Fibroblast of skin of left biceps (primary cell): ENCODE data around the gene BCAR3.
"Not testable (repeated sequence)": the region's sequence is repeated elsewhere in the genome, so short reads cannot be mapped to it uniquely, and the experiment has no call there.

ENCODE experiments used
- DNase-seq, 2 experiments: peaks; one replicate each; pipeline ENCODE4 v3.0.0-alpha.2; 2013; ENCODE audit warnings: low read depth in 2 of 2

BCAR3 gene

DNA sequence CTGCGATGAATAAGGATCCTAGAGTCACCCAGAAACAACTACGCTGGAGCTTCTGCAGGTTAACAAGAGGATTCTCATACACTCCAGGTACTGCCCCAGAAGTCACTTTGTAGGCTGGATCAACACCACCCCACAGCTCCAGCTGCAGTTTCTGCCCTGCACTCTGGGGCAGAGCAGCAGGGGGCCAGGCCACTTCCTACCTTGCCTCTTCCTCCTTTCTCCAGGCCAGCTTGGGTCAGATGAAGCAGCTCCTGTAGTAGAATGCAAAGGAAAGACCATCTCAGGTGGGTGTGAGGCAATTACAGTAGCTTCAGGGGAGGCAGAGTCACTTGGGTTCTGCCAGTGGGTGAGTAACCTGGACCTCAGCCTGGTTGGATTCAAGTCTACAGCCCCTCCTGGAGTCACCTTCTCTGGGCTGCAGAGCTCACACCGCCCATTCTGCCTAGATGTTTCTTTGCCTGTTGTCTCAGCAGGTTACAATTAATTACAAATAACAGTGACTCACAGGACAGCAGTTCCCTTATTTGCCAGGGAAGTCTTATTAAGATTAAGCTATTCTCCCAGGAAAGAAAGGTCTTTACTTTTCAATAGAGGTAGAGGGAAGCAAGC is 24.4 kb upstream of the BCAR3 start:
- DNase-seq, result no peak

DNA sequence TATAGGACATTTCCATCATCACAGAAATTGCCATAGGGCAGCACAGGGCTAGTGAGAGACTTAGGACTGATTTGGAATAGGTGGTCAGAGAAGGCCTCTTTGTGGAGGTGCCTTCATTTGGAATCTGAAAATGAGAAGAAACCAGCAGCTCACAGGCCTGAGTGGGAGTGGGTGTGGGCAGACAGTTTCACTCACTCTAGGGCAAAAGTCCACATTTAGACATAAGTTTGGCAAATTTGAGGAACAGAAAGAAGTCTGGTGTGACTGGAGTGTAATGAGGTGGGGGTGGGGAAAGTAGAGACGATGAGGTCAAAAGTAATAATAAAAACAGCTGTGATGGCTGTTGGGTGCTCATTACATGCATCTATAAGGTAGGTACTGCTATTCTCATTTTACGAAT is 22.4 kb upstream of the BCAR3 start:
- DNase-seq, result no peak

DNA sequence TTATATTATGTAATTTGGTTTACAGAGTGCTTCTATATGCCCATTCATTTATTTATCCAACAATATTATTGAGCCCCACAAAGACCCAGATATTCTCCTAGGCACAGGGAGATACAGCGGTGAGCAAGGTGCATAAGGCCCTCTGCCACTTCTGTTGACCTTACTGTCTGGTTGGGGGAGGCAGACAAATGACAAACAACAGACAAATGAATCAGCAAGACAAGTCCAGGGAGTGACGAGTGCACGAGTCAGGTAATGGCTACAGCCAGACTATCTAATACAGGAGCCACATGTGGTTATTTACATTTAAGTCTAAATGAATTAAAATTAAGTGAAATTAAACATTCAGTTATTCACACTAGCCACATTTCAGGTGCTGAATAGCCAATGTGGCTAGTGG is 22.0 kb upstream of the BCAR3 start:
- DNase-seq, result no peak

DNA sequence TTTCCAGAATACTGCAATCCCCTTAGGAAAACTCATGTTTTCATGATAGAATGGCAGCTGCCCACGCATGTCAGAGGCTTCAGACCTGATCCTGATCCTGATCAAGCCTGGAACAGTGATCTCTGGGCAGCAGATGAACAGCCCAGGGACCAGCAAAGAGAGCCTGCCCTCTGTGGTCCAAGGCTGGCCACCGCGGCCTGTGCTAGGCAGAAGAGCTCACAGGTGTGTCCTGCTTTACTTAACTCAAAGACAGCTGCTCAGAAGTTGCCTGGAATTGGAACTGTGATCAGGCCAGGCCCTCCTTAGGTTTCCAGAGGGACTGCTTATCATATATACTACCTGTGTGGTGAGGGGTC is 21.2 kb upstream of the BCAR3 start:
- no peak for DNase-seq

DNA sequence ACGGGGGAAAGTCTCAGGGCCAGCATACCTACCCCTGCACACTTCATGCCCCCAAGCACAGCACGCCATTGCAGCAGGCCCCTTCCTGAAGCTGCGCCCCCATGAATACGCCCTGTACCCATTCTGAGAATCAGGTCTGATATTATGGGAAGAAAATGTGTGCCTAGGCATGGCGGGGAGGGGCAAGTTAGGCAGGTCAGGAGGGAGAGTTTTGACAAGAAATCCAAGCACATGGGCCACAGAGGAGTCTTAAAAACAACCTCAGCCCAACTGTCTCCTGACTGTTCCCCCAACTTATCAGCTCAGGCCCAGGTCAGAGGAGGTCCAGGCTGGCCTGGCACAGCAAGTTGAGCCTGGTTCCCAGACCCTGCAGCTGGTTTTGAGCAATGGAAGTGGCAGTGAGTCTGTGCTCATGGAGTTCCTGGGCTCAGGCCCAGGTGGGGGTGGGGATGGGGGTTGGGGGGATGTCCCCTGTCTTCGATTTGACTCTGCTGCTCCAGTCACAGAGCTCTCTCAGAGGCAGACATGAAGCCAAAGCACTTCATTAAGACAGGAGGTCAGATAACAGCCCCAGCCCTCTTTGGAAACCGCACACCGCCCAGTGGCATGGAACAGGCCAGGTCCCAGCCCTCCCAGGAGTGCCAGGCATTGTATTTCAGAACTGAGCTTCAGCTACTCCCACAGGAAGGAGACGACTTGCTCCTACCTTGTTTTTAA is 20.6 kb upstream of the BCAR3 start:
- no peak for DNase-seq

DNA sequence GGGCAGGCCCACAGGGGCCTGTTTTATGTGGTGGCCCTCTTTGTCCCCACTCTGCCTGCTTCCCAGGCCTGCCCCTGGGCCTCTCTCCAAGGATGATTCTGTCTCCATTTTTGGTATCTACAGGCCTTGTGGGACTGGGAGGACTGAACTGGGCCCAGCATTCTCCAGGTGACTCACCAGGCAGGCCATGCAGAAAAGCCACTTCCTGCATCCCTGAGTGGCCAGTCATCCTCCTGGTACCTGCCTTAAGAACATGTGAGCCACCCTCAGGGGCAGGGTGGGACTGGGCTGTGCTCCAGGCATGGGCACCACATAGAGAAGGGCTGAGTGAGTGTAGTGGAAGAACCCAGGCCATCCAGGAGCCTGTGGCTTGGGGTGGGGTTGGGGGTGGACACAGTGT is 20.0 kb upstream of the BCAR3 start:
- peak; percentile 87 to 88 for DNase-seq

DNA sequence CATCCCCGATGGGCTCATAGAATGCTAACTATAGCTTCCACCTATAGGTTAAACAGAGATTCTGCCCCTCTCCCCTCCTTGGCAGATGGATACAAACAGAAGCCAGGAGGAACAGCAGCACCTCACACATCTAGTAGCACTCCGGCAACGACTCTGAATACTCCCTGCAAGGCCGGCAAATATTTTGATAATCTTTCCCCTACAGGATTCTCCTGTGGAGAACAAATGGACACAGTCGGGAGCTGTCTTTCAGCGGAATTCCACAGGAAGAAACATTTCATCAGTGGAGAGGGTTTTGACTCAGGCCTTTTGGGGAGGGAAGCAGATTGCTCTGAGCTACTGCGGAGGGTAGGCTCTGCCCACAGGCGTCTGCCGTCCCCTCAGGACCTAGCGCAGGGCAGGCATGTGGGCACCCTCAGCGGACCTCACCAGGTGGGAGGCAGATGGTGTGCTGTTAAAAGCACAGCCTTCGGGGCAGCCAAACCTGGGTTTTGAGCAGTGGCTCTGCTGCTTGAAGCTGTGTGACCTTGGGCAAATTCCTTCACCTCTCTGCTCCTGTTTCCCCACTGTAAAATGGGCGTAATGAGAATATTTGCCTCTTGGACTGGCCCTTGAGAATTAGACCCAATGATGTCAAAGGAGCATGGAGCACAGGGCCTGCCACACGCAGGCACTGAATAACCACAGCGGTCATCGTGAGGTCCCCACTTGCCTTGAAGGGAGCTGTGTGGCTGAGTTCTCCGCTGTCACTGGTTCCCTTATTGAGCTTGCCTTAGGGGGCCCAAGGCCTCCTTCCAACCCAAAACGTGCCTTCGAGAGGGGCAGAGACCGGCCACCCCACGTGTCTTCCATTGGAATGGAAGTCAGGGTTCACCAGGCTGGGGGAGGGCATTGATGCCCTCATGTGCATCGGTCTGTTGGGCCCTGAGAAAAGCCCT is 19.2 kb upstream of the BCAR3 start:
- DNase-seq, result no peak

DNA sequence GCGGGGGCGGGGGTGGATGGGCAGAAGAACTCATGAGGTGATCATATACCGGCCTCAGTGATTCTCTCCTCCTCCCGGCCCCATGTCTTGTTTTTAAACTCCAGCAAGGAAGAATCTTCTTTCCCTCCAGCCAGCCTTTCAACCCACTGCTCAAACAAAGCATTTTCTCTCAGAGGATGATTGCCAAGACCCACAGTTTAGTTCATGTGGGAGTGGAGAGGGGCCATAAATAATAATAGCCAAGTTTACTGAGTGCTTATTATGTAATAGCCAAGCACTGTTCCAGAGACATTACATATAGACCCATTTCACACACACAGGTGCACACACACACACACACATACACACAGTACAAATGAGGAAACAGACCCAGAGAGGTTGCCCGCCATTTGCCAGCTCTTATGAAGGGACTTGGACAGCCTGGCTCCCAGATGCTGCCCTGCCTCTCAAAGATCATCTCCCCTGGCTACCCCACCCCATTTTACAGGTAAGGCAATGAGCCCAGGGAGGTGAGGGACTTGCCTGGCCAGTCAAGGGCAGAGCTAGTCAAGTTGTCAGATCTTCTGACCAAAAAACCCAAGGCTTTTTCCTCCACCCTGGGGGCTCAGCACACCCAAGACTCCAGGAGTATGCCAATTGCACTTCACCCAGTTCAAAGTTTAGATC is 18.0 kb upstream of the BCAR3 start:
- no peak for DNase-seq

DNA sequence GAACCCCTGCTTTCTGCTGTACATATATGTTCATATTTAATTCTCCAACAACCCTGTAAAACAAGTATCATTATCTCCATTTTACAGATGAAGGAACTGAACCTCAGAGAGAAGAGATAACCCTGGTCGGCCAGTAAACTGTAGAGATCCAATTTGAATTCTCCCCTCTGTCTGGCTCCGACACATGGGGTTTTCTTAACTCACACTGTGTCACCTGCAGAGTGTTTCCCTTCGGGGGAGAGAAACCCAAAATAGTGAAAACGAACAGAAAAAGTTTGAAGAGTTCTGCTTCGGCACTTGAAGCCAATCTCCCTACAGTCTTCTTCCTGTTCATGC is 17.4 kb upstream of the BCAR3 start:
- no peak for DNase-seq

DNA sequence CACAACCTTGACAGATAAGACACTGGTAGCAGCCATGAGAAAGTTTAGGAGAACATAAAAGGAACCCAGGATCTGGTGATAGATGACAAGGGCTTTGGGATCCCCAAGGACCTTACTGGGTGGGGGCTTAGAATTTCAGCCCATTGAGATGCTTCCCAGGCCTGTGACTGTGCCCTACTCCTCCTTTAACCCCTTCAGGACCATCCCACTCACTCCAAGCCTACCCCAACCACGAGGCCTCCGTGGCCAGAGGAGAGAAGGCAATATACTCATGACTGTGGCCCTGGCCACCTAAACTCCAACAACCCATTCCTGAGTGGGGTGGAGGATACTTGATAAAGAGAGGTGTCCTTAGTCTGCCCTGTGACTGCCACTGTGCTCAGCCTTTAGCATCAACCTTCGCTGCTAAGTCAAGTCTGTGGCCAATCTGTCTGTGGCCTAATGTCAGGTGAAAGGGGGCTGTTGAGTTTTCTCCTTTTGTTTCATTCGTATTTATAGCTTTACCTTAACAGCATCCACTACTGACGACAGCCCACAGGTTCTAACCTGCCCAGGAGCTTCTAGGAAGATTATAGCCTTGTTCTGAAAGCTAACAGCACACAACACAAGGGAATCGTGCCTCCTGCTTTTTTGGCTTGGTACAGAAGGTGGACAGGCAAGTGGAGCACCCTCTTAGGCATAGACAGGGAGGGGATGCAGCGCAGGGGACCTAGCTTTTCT is 16.9 kb upstream of the BCAR3 start:
- no peak for DNase-seq

DNA sequence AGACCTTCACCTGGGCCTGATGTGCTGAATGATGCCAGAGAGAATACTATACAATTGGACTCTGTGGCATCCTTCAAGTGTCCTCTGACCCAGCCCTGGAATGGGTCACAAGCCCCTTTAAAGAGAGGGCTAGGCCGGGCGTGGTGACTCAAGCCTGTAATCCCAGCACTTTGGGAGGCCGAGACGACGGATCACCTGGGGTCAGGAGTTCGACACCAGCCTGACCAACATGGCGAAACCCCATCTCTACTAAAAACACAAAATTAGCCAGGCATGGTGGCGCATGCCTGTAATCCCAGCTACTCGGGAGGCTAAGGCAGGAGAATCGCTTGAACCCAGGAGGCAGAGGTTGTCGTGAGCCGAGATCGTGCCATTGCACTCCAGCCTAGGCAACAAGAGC is 15.9 kb upstream of the BCAR3 start:
- DNase-seq, result not testable (repeated sequence)

DNA sequence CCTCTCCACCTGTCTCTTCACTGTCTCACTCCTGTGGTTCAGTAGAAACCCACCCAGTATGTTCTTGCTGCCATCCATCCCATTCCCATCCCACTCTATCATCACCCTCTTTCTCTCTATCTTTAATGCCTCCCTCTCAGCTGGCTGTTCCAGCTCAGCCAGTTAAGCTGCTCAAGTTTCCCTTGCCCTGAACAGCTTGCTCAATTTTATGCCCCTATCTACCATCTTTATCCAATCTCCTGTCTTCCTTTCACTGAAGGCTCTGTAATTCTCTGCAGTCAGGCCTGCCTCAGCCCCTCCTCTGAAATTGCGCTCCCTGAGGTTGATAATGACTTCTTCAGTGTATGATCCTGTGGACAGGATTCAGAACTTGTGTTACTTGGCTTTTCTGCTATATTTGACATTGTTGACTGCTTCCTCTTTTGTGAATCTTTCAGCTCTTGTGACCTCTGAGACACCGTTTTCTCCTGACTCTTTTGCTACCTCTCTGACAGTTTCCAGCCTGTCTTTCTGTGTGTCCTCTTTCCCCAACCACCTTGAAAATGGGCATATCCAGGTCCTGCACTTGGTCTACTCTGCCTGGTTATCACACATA is 13.9 kb upstream of the BCAR3 start:
- no peak for DNase-seq

DNA sequence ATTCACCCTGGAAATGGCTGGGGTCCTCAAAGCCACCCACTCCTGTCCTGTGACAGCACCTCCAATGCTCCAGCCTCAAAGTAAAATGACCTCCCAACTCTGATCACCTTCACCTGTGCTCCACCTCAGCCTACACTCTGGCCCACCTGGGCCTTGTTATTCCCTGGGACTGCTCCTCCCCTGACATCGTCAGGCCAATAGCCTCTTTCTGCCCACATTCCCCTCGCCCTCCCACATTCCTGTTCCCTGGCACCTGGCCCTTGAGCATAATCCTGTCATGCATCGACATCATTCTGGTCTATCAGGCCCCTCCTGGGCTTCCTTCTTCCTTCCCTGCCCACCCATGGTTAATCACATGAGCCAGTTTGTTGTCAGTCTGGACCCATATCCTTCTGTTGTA is 13.2 kb upstream of the BCAR3 start:
- no peak for DNase-seq

DNA sequence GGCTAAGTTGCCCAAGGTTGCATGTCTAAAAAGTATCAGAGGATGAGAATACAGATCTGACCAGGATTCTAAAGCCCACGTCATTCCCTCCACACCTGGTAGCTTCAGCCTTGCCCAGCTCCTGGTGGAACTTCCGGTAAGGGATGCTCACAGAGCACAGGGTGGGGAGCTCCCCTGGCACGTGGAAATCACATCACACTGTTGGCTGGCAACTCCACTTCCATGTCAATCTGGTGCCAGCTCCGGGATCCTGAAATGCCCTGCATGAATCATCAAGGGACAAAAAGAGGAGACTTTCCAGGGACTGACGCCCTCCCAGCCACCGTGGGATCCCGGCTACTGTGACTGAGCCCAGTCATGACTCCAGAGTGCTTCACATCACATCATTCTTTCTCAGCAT is 12.4 kb upstream of the BCAR3 start:
- no peak for DNase-seq

DNA sequence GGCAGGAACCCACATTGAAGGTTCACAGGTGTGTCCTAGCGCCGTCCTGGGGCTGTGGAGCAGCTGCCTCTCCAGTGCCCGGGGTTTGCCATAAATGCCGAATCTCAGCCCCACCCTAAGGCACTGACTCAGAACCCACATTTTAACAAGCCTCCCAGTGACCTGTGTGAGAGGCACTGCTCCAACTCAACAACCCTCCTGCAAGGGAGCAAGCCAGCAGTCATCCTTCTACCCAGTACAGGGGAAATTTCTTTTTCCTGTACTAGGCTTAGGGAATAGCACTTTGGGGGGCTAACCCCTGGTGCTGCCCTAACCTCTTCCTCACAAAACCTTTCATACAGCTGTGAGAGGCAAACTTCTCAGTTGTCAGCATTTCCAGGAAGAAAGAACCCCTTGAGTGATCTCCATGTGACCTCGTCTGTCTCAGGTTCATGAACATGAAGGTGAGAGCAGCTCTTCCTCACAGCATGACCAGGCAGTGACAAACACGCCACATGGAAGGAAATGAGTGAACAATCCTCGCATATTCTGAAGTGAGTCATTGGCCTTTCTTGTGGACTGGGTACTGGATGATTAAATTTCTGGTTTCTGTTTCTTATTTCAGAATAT is 11.4 kb upstream of the BCAR3 start:
- DNase-seq, result no peak

DNA sequence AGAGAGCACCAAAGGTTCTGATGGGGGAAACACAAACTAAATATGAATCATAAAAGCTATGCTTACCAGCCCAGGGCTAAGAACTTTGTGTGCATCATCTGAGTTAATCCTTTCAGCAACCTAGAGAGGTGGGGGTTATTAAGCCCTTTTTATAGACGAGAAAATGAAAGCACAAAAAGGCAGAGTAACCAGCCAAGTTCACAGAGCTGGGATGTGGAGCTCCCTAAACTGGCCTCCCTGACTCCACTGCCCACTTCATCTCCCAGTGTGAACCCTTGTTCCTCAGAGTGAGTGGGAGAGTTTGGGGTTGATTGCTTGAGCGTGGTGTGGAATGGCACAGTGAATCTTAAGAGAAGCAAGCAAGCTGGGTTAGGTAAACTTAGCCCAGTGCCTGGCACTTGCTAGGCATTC is 10.8 kb upstream of the BCAR3 start:
- DNase-seq, result no peak

DNA sequence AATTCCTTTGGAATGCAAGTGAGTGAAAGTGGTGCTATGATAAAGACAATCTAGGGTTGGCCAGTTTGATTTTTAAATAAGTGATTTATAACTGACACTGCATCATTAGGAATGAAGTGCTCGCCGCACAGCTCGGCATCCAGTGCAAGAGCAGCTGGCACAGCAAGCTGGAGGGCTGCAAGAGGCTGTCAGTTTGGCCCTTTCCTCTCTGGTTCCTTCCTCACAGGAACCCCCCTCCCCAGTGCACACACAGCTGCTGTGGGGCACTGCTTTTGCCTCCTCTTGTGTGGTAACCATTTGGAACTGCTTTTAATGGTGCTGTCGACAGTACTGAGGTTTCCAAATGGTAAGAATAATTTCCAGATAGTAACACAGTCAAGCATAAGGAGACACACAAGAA is 10.4 kb upstream of the BCAR3 start:
- DNase-seq, result no peak

DNA sequence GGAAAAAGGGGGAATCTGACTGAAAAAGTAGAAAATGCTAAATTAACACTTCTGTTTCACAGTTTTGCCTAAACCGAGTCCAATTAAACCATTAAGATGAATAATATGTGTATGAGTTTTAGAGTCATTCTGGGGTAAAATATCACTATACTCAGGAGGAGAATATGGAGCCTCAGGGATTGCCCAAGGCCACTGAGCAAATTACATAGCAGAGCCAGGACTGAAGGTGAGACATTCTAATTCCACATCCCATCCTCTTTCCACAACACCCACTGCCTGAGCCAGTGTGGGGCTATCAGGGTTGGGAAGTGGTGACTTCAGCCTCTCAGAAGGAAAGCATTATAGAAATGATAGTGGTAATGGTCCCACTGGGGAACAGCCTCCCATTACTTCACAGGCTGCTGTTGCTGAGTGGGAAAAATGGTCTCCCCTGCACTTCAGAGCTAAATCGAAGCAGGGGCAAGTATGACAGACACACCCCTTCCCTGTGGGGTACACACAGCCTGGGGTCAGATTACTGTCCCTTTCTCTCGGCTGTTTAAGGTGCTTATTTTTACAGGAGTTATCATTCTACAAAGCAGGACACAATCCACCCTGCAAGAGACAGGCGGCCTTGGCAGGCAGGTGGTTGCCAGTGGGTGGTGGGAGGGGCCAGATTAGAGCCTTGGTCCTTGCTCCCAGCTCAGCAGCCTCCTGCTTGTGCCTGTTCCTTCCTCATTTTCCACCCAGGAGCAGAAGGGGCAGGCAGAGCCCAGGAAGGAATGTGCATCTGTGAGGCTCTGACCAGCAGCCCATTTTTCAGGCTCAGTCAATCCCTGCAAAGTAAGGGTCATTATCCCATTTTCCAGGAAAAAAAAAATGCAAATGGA is 9.5 kb upstream of the BCAR3 start:
- DNase-seq, result no peak

DNA sequence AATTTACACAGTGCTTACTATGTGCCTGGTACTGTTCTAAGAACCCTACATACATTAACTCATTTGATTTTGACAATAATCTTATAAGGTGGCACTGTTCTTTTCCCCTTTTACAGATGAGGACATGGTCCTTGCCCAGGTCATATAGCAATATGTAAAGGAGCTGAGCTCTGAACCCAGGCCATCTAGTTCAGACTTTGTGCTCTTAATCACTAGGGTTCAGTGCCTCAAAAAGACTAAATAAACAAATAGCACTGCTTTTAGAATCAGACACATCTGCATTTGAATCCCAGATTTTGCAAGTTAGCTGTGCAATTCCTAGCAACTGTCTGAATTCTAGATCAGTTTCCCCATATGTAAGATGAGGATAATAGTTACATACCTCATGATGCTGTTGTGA is 8.7 kb upstream of the BCAR3 start:
- DNase-seq, result no peak
